Activated T-cell treated with anti-CD3 and anti-CD28 coated beads, Interleukin-2, amount 50 U/mL, for 72 hours (primary cell): ENCODE measurements around the gene OPTN. TPM values are rescaled to one million over a fixed set of nuclear protein-coding genes. Genes with fewer than 3 reads are reported as not detected.

Source experiments
- ATAC-seq, 2 donors: fragments of 150-1000 bp; cut with Tn5 transposase; replicated peaks in 1 of 2; 2 replicates each; pipeline ENCODE4 v1.10.0; 2021; ENCODE audit warnings: moderate library complexity in 2 of 2, mild to moderate bottlenecking in 1 of 2
- DNase-seq, 2 donors: peaks; one replicate each; pipeline ENCODE4 v3.0.0; 2021 to 2022; ENCODE audit warnings: mixed read lengths in 1 of 2
- H3K27ac Mint-ChIP-seq: one replicate; pipeline ENCODE4 v1.8.0; 2022; ENCODE audit warnings: mild to moderate bottlenecking, moderate library complexity, mixed read lengths
- H3K27me3 Mint-ChIP-seq: one replicate; pipeline ENCODE4 v1.8.0; 2022; ENCODE audit warnings: low read depth, mixed read lengths
- H3K36me3 Mint-ChIP-seq, 2 donors: one replicate each; pipeline ENCODE4 v1.8.0; 2022; ENCODE audit warnings: mixed read lengths in 2 of 2, mild to moderate bottlenecking in 1 of 2; ENCODE audit not compliant: insufficient read depth in 2 of 2
- H3K4me1 Mint-ChIP-seq: one replicate; pipeline ENCODE4 v1.8.0; 2022; ENCODE audit warnings: low read depth, mixed read lengths
- H3K4me3 Mint-ChIP-seq, 2 donors: one replicate each; pipeline ENCODE4 v1.8.0; 2022; ENCODE audit warnings: mild to moderate bottlenecking in 2 of 2, mixed read lengths in 2 of 2, moderate library complexity in 2 of 2
- H3K9me3 Mint-ChIP-seq, 2 donors: one replicate each; pipeline ENCODE4 v1.8.0; 2022; ENCODE audit warnings: mixed read lengths in 2 of 2
- total RNA-seq, 2 donors: library from RNA; stranded (reverse); gene quantifications; one replicate each; pipeline ENCODE4 v1.2.3, GENCODE V29; 2022

Gene OPTN
- total RNA-seq, 2 donors from 2014 or later = 69.8 to 121 TPM

DNA sequence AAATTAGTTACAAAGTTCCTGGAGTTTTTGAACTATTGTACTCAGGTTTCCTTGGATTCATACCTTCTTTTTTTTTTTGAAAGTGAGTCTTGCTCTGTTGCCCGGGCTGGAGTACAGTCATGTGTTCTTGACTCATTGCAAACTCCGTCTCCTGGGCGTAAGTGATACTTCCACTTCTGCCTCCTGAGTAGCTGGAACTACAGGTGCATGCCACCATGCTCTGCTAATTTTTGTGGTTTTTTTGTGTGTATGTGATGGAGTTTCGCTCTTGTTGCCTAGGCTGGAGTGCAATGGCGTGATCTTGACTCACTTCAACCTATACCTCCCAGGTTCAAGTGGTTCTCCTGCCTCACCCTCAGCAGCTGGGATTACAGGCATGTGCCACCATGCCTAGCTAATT lies 83.7 kb downstream of the OPTN start:
- H3K36me3 Mint-ChIP-seq = peaks cover 19 to 52% of the 10 kb centered on the region in 2 donors

DNA sequence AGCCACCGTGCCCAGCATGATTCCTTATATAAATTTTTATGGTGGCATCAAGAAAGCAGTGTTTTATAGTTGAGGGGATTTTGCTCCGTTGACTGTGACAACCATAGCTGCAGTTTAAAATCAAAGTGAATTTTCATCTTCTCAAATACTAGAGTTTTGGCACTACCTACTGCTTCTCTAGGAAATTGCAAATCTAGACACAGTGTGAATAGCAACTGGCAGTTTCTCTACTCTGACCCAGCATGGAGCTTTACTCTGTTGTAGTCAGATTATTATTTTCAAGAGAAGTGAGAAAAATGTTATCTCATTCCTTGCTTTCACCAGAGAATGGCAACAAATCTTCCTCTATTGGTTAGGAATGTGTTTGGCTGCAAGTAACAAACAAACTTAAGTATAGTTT lies 84.3 kb downstream of the OPTN start:
- DNase-seq (no peak), ATAC-seq (no peak)
- peaks cover 3% of the 10 kb centered on the region for H3K4me1 Mint-ChIP-seq
- no peak overlapping the region for H3K27ac Mint-ChIP-seq
- H3K4me3 Mint-ChIP-seq = no peak overlapping the region
- H3K27me3 Mint-ChIP-seq = no peaks in the 10 kb centered on the region
- peaks cover 18 to 46% of the 10 kb centered on the region in 2 donors for H3K36me3 Mint-ChIP-seq
- no peaks in the 10 kb centered on the region for H3K9me3 Mint-ChIP-seq

More for the DNA sequence above, 83.7 kb downstream of the OPTN start:
- Mint-ChIP-seq H3K9me3 (no peaks in the 10 kb centered on the region), H3K27ac (no peak overlapping the region), H3K4me1 (peaks cover 3% of the 10 kb centered on the region), H3K27me3 (no peaks in the 10 kb centered on the region), H3K4me3 (no peak overlapping the region)
- no peak for DNase-seq
- no peak for ATAC-seq

DNA sequence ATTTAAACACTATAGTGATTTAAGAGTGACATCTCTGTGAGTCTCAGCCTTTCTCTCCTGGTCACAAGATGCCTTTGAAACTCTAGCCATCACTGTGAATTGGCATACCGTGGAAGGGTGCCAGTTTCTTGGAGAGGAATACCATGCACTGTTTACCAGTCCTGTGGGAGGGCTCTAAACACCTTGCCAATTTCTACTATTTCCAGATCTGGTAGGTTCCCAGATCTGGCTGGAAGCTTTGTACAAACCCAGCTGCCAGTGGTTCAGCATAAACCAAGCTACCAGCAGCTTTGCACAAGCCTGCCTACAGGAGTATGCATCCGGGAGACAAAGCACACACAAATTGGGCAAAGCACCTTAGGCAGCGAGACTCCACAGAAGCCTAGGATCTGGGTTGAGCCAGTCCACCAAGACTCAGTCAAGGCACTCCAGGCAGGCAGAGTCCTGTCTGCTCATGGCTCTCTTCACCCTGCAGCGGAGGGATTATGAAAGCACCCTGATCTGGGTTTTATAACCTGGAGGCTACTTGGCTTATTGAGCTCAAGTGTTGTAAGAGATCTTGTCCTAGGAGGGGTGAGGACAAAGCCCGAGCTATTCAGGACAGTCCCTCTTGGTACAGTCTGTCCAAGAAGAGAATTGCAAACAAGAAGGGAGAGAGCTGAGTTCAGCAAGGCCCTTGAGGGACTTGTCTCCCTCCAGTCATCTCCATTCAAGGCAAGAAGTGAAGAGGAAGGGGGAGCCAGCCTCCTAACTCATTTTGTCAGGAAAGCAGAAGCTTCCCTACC lies 85.0 kb downstream of the OPTN start:
- H3K27ac Mint-ChIP-seq = no peak overlapping the region
- no peaks in the 10 kb centered on the region for H3K9me3 Mint-ChIP-seq
- DNase-seq (no peak), ATAC-seq (no peak)
- H3K27me3 Mint-ChIP-seq = no peaks in the 10 kb centered on the region
- H3K4me1 Mint-ChIP-seq = peaks cover 3% of the 10 kb centered on the region
- no peak overlapping the region for H3K4me3 Mint-ChIP-seq
- H3K36me3 Mint-ChIP-seq = peaks cover 18 to 47% of the 10 kb centered on the region in 2 donors

DNA sequence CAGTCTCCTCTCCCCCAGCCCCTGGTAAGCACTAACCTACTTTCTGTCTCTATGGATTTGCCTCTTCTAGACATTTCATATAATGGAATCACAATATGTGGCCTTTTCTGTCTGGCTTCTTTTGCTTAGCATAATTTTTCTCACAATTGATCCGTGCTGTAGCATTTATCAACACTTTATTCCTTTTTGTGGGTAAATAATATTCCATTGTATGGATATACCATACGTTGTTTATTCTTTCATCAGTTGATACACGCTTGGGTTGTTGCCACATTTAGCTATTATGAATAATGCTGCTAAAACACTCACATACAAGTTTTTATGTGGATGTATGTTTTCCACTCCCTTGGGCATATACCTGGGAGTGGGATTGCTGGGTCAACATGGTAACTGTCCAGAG lies 87.2 kb downstream of the OPTN start:
- Mint-ChIP-seq H3K27me3 (no peaks in the 10 kb centered on the region), H3K4me3 (no peak overlapping the region), H3K4me1 (no peaks in the 10 kb centered on the region), H3K36me3 (peaks cover 21 to 49% of the 10 kb centered on the region in 2 donors), H3K27ac (no peak overlapping the region), H3K9me3 (no peaks in the 10 kb centered on the region)
- no peak for ATAC-seq
- no peak for DNase-seq

Other genes starting within 250 kb of the OPTN start
- gene CCDC3, start 98.5 kb upstream of the OPTN start, total RNA-seq = 1 to 10 TPM; 1.5 to 5.0 TPM
- 10 to 100 TPM; 30.6 to 53.2 TPM for gene MCM10, start 61.4 kb downstream of the OPTN start, total RNA-seq
- not detected for gene UCMA, start 134.2 kb downstream of the OPTN start, total RNA-seq
- gene PHYH, start 199.9 kb downstream of the OPTN start, total RNA-seq = 10 to 100 TPM; 12.8 to 14.1 TPM
- 10 to 100 TPM; 44.7 to 48.8 TPM for gene SEPHS1, start 248.1 kb downstream of the OPTN start, total RNA-seq